ENCODE measurements around the gene TCF3.

The TCF3 gene

DNA sequence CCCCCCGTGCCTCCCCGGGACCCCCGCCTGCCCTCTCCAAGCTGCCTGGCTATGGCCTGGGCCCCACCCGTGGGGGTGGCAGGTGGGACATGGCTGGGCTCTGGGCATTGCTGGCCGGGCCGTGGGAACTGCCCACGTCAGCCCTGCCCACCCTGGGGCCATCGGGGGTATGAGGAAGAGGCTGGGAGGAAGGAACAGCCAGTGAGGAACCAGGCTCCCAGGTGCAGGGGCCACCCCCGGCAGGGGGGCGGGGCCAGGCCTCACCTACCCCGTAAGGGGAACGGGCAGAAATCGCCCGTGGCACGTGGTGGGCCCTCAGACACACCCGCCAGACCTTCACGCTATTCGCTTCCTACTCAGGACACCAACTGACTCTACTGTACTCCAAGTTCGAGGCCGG, 22.4 kb downstream of the TCF3 start:
- no peak for DNase-seq (ENCODE audit: low read depth)

DNA sequence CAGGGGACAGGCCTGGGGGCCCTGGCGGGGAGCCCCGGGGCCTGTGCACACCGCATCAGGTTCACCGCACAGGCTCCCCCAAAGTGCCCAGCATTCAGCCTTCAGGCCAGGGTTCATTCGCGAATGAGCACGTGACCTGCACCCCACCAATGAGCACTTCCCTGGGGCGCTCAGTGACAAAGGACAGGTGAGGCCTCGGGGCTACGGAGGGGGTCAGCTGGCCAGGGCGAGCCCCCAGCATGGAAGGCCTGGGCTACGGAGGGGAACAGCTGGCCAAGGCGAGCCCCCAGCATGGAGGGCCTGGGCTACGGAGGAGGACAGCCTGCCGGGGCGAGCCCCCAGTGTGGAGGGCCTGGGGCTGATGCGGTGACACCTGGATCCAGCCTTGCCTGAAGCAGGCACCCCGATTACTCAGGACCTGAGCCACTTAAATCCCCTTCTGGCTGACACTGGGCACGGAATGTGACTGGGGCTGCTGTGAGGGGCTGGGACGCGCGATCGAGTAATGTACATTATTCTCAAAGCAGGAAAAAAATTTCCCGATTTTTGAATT, 23.1 kb downstream of the TCF3 start:
- DNase-seq (ENCODE audit: low read depth): no peak

DNA sequence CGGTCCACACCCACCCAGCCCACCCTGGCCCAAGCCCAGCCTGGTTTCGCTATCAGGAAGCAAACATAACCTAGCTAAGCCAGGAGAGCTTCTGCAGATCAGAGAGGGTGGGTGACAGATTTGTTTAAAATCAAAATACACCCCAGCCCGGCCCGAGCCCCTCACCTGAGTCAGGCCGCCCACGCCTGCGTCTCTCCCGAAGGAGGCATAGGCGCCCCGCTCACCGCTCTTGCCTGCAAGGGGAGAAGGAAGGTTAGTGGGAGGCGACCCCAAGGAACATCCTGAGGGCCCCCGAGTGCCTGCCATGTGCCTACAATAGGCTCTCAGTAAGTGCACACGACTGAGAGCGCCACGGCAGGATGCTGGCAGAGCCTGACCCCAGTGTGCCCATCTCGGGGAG, 25.2 kb downstream of the TCF3 start:
- DNase-seq (ENCODE audit: low read depth): no peak

DNA sequence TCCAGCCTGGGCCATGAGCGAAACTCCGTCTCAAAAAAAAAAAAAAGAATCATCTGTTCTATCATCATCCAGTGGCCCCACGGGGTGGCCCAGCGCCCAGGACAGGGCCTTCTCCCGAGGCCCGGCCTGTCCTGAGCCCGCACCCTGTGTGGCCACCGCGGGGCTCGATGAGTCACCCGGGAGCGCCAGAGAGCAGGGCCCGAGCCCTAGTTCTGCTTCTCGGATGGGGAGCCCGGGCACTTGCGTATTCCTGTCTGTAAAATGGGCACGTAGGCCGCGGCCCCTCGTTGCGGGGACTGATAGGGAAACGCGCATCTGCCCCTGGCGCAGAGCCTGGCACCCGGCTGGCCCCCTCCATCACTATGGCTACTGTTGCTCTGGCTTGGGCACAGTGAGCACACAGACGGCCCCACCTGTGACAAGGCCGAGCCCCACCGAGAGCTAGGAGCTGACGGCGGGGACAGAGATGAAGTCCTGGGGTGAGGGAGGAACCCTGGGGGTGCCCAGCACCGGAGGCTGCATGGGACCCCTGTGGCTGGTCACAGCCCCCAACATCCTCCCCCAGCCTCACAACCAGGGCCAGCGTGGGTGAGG, 25.9 kb downstream of the TCF3 start:
- DNase-seq (ENCODE audit: low read depth): no peak

DNA sequence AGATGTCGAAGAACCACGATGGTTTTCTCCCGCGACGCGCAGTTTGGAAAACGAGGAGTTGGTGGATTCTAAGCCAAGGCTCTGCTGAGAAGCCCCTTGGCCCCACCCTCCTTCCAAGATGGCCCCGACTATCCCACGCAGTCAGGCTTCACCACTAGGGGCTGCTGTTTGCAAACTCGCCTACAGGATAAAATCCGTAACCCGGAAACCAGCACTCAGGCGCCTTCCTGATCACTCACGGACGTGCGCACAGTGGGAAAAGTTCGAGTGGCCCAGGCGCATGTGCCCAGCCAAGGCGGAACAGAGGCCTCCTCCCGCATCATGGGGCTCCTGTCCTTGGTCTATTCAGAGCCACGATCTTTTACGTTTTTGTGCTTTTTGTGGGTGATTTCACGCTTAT, 28.0 kb downstream of the TCF3 start:
- DNase-seq (ENCODE audit: low read depth): no peak

DNA sequence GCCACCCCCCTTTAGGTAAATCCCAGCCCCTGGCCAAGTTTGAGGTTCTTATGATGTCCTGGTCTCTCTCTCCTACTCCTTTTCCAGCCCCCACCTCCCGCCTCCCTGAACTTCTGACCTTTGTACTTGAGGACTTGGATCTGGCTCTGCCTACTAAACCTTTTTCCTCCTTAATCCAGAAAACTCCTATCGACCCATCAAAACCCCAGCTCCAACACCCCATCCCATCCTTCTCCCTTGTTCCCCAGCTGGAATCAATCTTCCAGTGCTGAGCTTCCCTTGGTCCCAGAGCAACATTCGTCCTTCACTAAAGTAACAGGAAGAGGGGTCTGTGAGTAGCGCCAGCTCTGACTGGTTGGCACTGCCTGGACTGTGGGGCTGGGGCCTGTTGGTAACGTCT, 29.9 kb downstream of the TCF3 start:
- no peak for DNase-seq (ENCODE audit: low read depth)

DNA sequence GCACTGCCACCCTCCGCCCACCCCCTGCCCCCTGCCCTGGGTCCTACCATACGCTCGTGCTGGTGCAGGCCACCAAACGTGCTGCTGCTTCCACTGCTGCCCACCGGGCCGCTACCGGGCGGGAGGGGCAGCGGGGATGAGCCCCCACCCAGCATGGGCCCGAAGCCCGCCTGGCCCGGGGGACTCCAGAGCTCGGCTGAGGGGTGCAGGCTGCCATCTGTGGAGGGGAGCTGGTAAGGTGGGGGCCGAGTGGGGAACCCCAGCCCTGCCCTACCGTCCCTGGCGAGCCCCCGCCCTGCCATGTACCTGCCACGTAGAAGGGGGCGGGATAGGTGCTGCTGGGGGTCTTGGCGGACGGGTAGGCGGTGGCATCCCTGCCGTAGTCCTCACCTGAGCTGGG, 30.4 kb downstream of the TCF3 start:
- no peak for DNase-seq (ENCODE audit: low read depth)

DNA sequence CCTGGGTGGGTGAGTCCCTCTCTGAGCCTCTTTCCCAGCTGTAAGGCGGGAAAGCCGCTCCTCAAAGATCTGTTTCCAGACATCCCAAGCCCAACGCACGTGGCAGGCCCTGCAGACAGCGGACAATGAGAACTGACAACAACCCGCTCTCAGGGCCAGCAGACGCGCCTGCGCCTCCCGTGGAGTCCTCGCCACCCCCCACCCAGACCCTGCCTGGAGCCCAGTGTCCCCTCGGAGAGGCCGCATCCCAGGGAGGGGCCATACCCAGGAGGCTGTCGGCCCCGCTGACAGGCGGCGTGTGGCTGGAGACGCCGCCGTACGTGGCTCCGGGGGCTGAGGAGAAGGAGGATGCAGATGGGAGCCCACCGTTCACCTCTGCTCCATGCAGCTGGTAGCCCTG, 30.8 kb downstream of the TCF3 start:
- DNase-seq (ENCODE audit: low read depth): no peak

DNA sequence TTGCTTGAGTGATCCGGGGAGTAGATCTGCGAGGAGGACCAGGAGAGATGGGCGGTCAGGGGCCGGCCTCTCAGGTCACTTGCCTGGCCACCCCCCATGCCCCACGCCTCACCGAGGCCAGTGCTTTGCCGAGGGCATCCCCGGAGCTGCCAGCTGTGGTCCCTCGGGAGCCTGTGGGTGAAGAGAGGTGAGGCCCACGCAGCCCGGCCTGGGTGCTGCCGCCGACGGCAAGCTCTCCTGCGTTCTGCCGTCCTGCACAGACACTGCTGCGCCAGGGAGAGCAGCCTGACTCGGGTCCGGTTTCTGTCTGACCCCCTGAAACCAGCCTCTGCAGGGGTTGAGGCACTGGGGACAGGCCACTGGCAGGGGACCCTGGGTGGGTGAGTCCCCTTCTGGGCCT, 31.4 kb downstream of the TCF3 start:
- no peak for DNase-seq (ENCODE audit: low read depth)

DNA sequence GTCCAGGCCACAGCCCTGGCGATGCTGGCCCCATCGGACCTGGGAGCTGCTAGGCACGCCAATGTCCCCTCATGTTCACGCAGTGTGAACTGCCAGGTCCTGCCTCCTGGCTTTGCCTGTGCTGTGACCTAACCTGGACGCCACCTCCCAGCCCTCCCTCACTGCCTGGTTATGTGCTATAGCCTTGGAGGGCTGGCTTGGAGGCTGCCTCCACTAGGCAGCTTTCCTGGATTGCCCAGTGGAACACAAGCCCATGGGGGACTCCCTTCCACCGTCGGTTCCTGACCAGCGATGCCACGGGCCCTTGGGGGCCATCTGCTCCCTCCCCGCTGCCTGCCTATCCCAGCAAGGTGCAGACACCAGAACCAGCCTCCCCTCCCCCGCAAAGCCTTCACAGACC, 31.9 kb downstream of the TCF3 start:
- no peak for DNase-seq (ENCODE audit: low read depth)

DNA sequence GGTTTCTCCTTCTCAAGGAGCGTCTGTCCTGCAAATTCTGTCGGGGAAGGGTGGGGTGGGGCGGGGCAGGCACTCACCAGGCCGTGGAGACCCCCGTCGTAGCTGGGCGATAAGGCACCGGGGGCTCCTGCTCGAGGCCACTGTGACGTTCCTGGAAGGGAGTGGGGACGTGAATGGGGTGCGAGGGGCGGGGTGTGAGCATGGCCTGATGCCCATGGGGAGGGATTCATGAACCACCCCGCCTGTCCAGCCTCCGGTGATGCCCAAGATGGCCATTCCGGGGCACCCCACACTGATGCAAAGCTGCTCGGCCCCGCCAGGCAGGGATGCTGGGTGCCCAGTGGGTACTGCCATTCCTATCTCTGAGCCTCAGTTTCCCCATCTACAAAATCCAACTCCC, 32.7 kb downstream of the TCF3 start:
- DNase-seq (ENCODE audit: low read depth): no peak

DNA sequence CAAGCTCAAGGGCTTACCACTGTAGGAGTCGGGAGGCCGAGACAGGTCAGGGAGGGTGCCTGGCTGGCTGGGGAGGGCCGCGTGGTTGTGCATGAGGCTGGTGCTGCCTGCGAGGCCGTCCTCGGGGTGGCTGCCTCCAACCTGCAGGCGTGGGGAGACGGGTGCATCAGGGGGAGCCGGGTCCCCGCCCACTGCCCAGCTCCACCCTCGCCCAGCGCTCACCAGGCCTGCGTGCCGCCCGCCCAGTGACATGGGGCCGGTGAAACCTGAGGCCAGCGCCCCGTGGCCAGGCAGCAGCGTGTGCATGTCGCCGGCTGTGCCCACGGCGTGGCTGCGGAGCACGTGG, 33.3 kb downstream of the TCF3 start:
- DNase-seq (ENCODE audit: low read depth): no peak

DNA sequence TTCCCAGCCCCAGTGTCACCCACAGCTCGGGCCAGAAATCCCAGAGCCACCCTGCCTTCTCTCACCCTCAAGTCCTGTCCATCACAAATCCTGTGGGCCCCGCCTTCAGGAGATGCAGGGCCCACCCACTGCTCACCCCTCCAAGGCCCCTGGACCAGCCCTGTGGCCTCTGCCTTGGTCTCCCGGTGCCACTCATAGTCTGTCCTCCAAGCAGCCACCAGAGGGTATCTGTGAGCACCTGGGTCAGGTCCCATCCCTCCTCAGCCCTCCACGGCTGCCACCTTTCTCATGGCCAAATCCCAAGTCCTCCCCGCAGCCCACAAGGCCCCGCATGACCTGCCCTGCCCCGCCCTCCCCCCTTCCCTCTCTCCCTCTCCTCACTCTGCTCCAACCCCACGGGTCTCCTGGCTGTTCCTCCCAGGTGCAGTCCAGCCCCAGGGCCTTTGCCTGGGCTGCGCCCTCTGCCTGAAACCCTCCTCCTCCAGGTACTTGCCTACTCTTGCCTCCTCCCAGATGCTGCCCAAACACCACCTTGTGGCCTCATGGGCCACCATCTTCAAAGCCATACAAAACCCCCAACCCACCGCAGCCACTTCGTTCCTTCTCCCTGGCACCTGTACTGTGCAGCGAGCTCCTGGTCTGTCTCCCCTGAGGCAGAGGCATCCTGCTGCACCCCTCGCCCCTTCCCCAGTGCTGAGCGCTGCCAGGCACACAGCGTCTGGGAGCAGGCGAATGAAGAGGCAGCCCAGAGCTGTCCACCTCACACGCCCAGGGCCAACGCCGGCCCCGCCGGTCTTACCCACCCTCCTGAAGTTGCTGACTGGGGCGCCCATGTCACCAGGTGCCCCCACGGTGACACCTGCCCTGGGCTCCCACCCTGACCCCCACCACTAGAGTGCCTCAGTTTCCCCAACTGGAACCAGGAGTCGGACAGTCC, 34.0 kb downstream of the TCF3 start:
- no peak for DNase-seq (ENCODE audit: low read depth)

DNA sequence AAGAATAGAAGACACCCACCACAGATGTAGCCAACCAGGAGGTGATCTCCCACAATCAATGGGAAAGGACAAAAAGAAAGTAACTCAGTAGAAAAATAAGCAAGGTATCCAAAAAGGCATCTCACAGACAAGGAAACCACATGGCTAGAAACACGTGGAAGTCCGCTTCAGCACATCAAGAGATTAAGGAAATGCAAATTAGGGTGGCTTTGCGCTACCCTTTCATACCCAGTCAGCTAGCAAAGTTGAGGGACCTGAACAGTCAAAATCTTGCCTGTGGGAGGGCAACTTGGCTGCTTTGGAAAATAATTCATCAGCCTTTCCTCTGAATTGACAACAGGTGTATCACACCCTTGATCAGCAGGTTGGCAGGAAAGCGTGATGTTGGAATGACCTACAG, 35.5 kb downstream of the TCF3 start:
- no peak for DNase-seq (ENCODE audit: low read depth)

DNA sequence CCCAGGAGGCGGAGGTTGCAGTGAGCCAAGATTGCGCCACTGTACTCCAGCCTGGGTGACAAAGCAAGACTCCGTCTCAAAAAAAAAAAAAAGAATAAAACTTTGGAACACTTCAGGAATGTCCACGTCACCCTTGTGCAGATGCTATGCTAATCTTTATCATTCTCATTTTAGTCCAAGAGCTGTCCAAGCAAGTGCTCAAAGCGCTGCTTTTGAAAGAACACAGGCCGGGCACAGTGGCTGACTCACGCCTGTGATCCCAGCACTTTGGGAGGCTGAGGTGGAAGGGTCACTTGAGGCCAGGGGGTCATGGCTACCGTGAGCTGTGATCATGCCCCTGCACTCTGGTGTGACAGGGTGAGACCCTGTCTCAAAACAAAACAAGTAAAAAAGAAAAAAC, 36.0 kb downstream of the TCF3 start:
- no peak for DNase-seq (ENCODE audit: low read depth)

DNA sequence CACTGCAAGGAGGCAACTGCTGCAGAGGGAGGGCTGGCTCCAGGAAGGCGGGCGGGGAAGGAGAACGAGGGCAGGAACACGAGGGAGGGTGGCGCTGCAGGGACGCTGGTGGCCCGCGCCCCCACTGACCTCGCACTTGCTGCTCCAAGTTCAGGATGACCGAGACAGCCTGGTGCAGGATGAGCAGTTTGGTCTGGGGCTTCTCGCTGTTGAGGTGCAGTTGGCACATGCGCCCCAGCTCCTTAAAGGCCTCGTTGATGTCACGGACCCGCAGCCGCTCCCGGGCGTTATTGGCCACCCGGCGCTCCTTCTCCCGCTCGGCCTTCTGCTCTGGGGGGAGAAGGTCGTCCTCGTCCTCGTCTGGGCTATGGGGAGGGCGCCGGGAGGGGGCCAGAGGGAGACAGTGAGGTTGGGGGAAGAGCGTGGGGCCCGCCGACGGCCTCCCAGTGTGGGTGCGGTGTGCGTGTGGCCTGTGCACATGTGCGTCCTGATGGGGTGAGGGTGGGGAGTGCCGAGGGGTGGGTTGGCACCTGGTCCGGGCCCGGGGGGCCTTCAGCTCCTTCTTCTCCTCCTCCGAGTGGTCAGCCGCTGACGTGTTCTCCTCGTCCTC, 37.2 kb downstream of the TCF3 start:
- DNase-seq (ENCODE audit: low read depth): no peak

DNA sequence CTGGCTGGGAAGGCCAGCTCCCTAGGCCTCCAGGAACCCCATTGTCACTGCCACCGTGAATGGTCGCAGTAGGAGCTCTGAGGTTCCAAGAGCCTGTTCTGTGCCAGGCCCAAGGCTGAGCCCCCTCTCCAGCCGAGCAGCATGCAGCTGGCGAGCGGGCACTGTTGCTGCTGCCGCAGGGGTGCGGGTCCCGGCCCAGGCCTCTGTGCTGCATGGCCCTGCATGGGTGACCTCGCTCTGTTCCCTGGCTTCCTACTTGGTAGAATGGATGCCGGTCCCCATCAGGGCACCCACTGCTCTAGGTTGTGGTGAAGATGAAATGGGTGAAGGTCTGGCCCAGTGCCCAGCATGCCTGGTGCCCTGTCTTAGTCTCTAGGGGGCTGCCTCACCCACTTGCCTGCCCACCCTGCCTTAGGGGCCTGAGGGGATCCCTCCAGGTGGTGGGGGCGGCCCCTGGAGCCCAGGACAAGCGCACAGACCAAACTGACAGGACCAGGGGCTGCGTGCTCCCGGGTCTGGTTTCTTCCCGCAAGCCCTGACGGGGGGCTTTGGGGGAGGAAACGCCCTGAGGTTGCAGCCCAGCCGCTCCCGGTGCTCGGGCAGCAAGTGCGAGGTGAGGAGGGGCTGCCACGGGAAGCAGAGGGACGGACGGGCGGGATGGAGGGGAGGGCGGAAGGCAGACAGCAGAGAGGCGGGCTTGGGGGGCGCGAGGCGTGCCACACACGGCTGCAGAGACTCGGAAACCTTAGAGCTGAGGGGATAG, 38.4 kb downstream of the TCF3 start:
- no peak for DNase-seq (ENCODE audit: low read depth)

DNA sequence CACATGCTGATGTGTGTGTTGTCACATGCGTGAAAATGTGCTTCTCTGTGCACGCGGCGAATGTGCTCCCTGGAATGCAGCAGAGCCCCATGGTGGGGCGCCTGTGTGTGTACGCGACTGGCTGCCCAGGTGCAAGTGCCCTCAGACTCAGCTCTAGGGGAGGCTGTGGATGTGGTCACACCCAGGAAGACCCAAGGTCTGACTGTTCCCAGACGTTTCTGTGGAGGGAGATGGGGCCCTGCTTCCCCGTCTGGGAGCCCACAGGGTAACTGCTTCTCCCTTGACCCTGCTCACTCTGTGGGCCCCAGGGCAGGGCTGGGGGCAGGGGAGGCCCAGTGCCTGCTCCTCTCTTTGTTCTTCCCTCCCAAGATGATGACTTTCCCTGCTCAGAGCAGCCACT, 39.3 kb downstream of the TCF3 start:
- DNase-seq (ENCODE audit: low read depth): no peak

DNA sequence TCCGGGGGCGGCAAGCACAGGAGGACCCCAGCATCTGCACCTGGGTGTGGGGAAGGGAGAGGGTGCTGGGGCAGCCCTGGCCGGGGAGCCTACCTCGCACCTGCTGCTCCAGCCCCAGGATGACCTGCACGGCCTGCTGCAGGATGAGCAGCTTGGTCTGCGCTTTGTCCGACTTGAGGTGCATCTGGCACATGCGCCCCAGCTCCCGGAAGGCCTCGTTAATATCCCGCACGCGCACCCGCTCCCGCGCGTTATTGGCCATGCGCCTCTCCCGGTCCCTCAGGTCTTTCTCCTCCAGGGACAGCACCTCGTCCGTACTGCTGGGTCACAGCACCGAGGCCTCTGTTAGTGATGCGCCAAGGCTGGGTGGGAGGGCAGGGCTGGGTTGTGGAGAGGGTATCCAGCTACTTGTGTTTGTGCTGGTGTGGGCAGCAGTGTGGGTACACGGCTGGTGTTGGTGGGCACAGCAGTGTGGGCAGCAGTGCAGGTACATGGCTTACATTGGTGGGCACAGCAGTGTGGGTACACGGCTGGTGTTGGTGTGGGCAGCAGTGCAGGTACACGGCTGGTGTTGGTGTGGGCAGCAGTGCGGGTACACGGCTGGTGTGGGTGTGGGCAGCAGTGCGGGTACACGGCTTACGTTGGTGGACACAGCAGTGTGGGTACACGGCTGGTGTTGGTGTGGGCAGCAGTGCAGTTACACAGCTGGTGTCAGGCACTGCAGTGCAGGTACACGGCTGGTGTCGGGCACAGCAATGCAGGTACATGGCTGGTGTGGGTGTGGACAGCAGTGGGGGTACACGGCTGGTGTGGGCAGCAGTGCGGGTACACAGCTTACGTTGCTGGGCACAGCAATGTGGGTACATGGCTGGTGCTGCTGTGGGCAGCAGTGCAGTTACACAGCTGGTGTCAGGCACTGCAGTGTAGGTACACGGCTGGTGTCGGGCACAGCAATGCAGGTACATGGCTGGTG, 40.0 kb downstream of the TCF3 start:
- DNase-seq (ENCODE audit: low read depth): no peak

DNA sequence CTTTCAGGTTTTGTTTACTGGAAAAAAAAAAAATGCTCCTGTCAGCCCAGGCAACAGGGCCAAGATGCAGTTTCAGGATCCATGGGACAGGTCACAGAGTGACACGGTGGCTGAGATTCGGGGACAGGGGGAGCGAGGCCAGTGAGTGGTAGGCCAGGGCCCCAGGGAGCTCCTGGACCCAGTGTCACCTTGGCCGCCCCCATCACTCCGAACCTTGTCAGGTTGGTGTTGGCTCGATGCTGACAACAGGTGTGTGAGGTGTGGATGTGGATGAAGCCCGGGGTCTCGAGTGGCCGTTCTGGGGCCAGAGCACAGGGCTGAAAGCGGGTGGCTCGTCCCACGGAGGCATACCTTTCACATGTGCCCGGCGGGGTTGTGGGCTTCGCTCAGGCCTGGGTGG, 41.1 kb downstream of the TCF3 start:
- DNase-seq (ENCODE audit: low read depth): no peak

DNA sequence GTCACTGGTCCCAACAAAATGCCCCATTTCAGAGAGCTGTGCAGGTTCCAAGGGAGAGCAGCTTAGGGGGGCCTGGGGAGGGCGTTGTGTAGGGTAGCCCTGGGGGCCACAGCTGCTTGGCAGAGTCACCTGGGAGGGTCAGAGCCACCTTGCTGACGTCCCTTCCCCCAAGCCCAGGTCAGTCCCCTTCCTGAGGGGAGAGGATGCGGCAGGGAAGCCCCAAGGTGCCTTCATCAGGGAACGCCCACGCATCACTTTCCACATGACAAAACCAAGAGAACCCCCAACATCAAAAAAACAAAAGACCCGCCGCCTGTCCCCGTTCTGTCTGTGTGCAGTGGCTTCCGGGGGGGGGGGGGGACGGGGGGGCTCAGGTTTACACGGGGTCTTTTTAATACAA, 41.8 kb downstream of the TCF3 start:
- no peak for DNase-seq (ENCODE audit: low read depth)

Measured in activated T-helper 1 cell treated with Interleukin-2 at 50 U/mL for 16 hours (primary cell).